ENCODE data around the gene IMP3. TPM values are rescaled to one million over a fixed set of nuclear protein-coding genes. Genes with fewer than 3 reads are reported as not detected.

The IMP3 gene
- total and polyA plus RNA-seq, 10 donors: 51.3 to 177 (median 103) TPM

DNA sequence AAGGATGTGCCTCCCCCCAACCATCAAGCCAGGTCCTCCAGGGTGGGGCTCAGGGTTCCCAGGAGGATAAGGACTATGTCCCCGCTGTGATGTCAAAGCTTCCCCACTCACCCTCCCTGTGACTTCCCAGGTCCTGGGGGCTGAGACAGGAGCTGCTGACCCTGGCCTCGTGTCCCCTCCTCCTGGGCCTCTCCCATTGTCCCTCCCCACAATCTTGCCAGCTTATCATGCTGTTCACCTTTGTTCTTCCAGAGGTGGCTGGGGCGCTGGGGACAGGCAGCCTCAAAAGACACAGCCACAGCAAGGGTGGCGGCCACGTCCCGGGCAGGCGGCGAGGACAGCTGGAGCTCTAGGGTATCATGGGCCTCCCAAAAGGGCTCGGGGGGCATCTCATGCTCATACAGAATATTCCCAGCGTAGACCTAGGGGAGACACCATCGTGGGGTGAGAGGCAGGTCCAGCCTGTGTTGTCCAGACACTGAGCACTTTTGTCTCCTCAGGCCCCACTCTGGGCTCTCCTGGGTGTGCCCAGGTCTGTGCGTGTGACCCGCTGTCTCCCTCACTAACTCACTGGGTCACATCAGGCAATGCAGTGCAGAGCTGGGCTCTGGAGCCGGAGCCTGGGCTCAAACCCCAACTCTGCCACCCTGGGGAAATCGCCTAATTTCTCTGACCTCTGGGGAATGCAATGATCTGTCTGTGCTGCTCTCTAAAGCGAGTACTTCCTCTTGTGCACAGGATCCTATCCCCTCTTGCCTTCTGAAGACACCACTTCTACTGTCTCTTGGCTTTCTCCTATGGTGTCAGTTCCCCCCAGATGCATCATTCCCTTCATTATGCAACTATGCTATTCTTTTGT, 37.7 kb upstream of the IMP3 start:
- Histone ChIP-seq H3K9me3 (no peaks in the 10 kb centered on the region), H3K4me3 (no peak overlapping the region), H3K27me3 (replicated peaks in 1 of 7) (no peaks in the 10 kb centered on the region), H3K36me3 (no peaks in the 10 kb centered on the region), H3K4me1 (peaks cover 0 to 28% (median 9%) of the 10 kb centered on the region in 6 donors), H3K27ac (no peak overlapping the region)
- intact Hi-C loops (cut with DNase I; ENCODE audit: low total_unique reads): no loop called here
- no peak for DNase-seq
- TF ChIP-seq POLR2AphosphoS5 (IDR thresholded peaks at IDR 0.05) (no peak), POLR2A (IDR thresholded peaks at IDR 0.05) (no peak)
- TF ChIP-seq, protein P1, sequence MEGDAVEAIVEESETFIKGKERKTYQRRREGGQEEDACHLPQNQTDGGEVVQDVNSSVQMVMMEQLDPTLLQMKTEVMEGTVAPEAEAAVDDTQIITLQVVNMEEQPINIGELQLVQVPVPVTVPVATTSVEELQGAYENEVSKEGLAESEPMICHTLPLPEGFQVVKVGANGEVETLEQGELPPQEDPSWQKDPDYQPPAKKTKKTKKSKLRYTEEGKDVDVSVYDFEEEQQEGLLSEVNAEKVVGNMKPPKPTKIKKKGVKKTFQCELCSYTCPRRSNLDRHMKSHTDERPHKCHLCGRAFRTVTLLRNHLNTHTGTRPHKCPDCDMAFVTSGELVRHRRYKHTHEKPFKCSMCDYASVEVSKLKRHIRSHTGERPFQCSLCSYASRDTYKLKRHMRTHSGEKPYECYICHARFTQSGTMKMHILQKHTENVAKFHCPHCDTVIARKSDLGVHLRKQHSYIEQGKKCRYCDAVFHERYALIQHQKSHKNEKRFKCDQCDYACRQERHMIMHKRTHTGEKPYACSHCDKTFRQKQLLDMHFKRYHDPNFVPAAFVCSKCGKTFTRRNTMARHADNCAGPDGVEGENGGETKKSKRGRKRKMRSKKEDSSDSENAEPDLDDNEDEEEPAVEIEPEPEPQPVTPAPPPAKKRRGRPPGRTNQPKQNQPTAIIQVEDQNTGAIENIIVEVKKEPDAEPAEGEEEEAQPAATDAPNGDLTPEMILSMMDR (IDR thresholded peaks at IDR 0.05 in 8 of 11, conservative IDR thresholded peaks at IDR 0.05 in 3 of 11): no peak
- WGBS, 5 donors: 83 to 87% (median 84%) methylated on average over 16 of the region's 16 CpGs

DNA sequence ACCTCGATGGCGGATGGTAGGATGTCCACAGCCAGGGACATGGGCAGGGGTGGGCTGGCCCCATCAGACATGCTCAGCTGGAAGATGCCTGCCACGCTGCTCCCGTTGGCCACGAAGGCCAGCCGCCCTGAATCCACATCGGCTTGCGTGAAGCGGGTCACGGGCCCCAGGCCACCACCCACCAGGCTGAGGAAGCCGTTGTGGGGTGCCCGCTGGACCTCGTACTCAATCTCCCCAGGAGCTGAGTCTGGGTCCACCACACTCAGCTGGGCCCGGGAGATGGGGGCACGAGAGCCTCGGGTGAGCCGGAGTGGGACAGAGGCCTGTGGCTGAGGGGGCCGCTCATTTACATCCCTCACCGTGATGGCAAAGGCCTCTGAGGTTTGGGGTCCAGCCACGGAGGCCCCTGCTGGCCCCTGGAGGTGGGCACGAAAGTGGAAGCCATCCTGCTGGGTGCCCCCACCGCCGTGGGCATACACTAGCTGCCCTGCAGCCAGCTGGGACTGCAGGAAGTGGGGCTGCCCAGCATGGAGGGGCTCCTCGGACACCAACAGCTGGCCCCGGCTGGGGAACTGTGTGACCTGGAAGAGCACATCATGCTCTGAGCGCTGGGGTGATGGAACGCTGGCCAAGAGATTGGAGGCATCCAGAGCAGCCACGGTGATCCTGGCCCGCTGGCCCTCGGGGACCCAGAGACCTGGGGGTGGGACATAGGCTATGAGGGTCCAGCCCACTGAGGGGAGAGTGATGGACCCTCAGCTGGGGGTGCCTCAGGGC, 36.9 kb upstream of the IMP3 start:
- Histone ChIP-seq H3K4me1 (peaks cover 0 to 36% (median 13%) of the 10 kb centered on the region in 6 donors), H3K27me3 (replicated peaks in 1 of 7) (no peaks in the 10 kb centered on the region), H3K4me3 (no peak overlapping the region), H3K9me3 (no peaks in the 10 kb centered on the region), H3K27ac (no peak overlapping the region), H3K36me3 (no peaks in the 10 kb centered on the region)
- no peak for DNase-seq
- intact Hi-C loops (cut with DNase I; ENCODE audit: low total_unique reads): no loop called here
- WGBS, 5 donors: 85 to 95% (median 87%) methylated on average over 16 to 30 of the region's 30 CpGs
- TF ChIP-seq POLR2AphosphoS5 (IDR thresholded peaks at IDR 0.05) (peak in 1 of 3 donors; percentile 22), POLR2A (IDR thresholded peaks at IDR 0.05) (no peak)

DNA sequence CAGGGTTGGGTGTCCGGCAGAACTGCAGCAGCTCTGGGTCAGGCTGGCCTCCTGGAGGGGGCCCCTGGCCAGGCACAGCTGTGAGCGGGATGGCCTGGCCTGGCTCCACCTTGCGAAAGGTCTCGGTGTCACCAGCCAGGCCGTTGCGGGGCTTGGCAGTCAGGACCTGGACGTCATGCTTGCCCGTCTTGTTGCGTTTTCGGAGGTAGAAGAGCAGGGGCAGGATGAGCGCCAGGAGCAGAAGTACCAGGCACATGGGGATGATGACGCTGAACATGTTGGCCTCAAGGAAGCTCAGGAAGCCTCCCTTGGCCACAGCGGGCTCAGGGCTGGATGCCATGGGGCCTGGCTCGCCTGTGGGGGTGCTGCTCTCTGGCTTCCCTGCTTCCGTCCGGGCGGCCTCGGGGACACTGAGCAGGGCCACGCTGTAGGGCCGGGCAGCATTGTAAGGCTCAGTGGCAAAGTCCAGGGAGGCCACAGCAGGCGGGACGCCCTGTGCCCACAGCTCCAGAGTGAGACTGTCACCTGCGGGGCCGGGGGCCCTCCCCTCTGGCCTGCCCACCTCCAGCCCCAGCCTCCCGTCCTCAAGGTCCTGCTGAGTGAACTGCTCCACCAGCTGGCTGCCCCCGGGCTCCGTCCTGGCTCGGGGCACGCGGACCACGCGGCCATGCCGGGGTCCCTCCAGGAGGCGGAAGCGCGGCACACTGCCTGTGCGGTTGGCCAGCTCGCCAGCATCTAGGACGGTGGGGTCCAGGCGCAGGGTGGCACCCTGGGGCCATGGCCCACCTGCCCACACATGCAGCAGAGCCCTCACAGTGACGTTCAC, 35.8 kb upstream of the IMP3 start:
- TF ChIP-seq POLR2AphosphoS5 (IDR thresholded peaks at IDR 0.05): peak in 1 of 3 donors; percentile 4
- TF ChIP-seq, protein P1 (IDR thresholded peaks at IDR 0.05 in 8 of 11, conservative IDR thresholded peaks at IDR 0.05 in 3 of 11): no peak
- TF ChIP-seq POLR2A (IDR thresholded peaks at IDR 0.05): no peak
- DNase-seq: no peak
- no peaks in the 10 kb centered on the region for H3K36me3 ChIP-seq
- WGBS, 5 donors: 90 to 95% (median 91%) methylated on average over 15 to 41 of the region's 41 CpGs
- intact Hi-C loops (cut with DNase I; ENCODE audit: low total_unique reads): no loop called here
- H3K27me3 ChIP-seq (replicated peaks in 1 of 7): no peaks in the 10 kb centered on the region
- H3K9me3 ChIP-seq: no peaks in the 10 kb centered on the region
- no peak overlapping the region for H3K4me3 ChIP-seq
- peaks cover 0 to 44% (median 13%) of the 10 kb centered on the region in 6 donors for H3K4me1 ChIP-seq
- H3K27ac ChIP-seq: peak overlapping the region in 2 of 8 donors; percentile 5 to 7

DNA sequence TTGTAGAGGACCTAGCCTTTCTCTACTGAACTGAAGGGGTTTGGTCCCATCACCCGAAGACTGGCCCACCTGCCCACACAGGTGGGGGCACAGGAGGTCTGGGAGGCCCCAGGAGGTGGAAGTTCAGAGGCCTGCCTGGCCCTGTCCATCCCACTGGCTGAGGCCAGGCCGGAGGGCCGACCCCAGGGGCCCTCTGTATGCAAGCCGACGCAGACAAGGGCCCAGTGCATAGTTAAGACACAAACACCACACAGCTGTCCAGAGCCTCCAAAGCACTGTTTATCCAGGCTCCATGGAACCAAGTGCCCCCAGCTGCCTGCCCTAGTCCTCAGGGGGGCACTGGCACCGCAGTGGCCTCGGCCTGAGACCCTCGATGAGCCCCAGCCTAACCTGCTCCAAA, 34.3 kb upstream of the IMP3 start:
- 74 to 98% (median 83%) methylated on average over 4 to 8 of the region's 8 CpGs for WGBS, 5 donors
- no peaks in the 10 kb centered on the region for H3K36me3 ChIP-seq
- H3K4me1 ChIP-seq: peaks cover 0 to 44% (median 13%) of the 10 kb centered on the region in 6 donors

More for the DNA sequence above, 34.3 kb upstream of the IMP3 start:
- H3K27ac ChIP-seq: peak overlapping the region in 1 of 8 donors; percentile 69
- DNase-seq: no peak
- H3K4me3 ChIP-seq: no peak overlapping the region
- TF ChIP-seq POLR2AphosphoS5 (IDR thresholded peaks at IDR 0.05) (no peak), POLR2A (IDR thresholded peaks at IDR 0.05) (no peak)
- TF ChIP-seq, protein P1 (IDR thresholded peaks at IDR 0.05 in 8 of 11, conservative IDR thresholded peaks at IDR 0.05 in 3 of 11): no peak
- intact Hi-C loops (cut with DNase I; ENCODE audit: low total_unique reads): no loop called here
- no peaks in the 10 kb centered on the region for H3K27me3 ChIP-seq (replicated peaks in 1 of 7)
- no peaks in the 10 kb centered on the region for H3K9me3 ChIP-seq
